ENCODE measurements around the gene GCC2.
"Not testable (repeated sequence)": the region's sequence is repeated elsewhere in the genome, so short reads cannot be mapped to it uniquely, and the experiment has no call there.

The GCC2 gene

GRCh38 chr2:108524688-108525087 lies 75.7 kb downstream of the GCC2 start:
- not testable (repeated sequence) for DNase-seq (ENCODE audit: low spot score)

DNA sequence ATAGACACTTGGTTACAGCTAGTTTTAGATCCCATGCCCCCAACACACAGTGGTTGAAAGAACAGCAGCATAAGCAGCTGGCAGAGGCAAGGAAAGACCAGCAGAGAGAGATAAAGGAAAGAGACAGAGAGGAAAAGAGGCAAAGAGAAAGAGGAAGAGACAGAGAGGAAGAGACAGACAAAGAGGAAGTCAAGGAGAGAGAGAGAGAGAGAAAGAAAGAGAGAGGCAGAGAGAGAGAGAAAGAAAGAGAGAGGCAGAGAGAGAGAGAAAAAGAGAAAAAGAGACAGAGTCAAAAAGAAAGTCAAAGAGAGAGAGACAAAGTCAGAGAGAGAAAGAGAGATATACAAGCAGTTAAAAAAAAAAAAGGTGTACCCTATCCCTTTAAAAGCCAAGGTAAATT lies 76.3 kb downstream of the GCC2 start:
- not testable (repeated sequence) for DNase-seq (ENCODE audit: low spot score)

- no peak for DNase-seq (ENCODE audit: low spot score)
Observed at GRCh38 chr2:108531674-108532055, 82.7 kb downstream of the GCC2 start.

- DNase-seq (ENCODE audit: low spot score) = peak; percentile 77
Observed at GRCh38 chr2:108533832-108534583, 85.0 kb downstream of the GCC2 start, which contains the start of gene LIMS1. Gene LIMS1, plus strand, starts transcription at chr2:108534470. Its CDS starts 93 bp downstream, at chr2:108534563.

GRCh38 chr2:108534584-108535356 lies 85.8 kb downstream of the GCC2 start:
- peak; percentile 29 for DNase-seq (ENCODE audit: low spot score)

DNA sequence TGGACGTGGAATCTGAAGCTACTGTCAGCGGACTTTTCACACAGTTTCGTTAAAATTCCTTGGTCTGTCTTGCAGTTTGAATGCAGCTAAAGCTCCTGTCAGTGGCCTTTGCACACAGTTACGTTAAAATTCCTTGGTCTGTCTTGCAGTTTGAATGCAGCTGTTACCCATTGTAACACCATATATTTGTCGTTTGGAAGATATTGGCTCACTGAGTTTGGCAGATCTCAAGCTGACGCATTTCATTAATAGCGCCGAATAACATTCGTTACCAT lies 86.3 kb downstream of the GCC2 start:
- no peak for DNase-seq (ENCODE audit: low spot score)

GRCh38 chr2:108536133-108536780 lies 87.3 kb downstream of the GCC2 start:
- no peak for DNase-seq (ENCODE audit: low spot score)

DNA sequence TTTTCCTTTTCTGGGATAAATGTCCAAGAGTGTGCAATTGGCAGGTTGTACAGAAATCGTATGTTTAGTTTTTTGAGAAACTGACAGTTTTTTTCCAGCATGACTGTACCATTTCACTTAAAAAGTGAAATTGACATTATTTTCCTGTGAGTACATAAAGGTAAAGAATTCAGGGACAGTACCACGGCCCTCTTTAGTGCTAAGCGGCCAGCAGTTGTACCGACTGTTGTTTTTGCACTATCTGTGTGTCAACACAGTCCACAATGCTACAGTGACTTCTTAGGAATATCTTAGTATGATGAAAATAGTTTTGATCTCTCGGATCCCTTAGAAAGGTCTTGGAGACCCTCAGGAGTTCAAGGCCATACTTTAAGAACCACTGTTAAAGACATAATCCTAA lies 87.9 kb downstream of the GCC2 start:
- DNase-seq (ENCODE audit: low spot score) = no peak

- DNase-seq (ENCODE audit: low spot score) = no peak
Observed at GRCh38 chr2:108538000-108538625, 89.1 kb downstream of the GCC2 start.

GRCh38 chr2:108541451-108541850 lies 92.4 kb downstream of the GCC2 start:
- DNase-seq (ENCODE audit: low spot score) = no peak

GRCh38 chr2:108542071-108542470 lies 93.1 kb downstream of the GCC2 start:
- no peak for DNase-seq (ENCODE audit: low spot score)

DNA sequence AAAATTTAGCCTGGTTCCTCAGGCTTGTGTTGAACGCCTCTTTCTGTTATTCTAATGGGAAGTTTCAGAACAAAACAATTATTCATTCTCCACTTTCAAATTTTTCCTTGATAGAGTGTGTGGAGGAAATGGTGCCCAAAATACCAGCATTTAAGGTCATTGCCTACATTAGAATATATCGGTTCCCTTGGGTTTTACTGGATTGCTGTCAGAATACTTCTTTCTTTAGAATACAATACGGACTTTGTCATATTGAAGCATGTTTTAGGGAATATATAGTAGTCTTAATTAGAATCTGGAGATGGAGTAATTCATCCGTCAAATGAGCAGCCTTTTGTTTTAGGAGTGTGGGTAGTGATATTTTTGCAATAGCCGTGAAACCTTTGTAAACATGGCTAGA lies 98.6 kb downstream of the GCC2 start:
- DNase-seq (ENCODE audit: low spot score) = no peak

- DNase-seq (ENCODE audit: low spot score) = no peak
Observed at GRCh38 chr2:108548208-108549003, 99.4 kb downstream of the GCC2 start.

- DNase-seq (ENCODE audit: low spot score) = no peak
Observed at GRCh38 chr2:108552566-108552965, 103.6 kb downstream of the GCC2 start.

DNA sequence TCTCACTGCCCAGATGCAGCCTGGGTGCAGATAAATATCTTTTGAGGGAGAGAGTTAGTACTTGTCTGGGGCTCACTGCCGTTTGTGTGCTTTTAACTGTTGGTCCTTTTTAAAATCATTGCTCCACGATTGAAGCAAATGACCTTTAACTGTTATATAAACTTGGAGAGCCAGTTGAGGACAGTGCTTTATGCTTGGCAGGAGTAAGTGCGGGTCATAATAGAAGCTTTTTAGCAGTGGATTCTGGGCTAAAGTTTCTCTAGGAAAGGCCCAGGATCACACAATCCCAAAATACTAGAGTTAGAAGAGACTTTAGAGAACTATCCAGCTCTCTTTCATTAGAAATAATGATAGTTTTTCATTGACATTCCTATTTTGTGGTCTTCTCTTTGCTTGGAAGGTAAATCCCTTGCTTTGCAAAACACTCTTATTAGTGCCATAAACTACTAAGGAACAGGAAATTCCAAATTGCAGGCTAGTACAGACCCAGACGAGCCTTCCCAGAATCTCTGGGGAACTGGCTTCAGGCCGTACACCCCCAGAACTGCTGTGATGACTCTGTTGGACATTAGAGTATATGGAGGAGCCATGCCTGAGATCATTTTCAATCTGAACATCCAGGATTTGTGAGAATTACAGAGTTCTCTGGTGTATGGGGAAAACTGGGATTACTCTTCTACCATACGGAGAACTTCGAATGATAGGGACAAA lies 104.4 kb downstream of the GCC2 start:
- DNase-seq (ENCODE audit: low spot score) = no peak

DNA sequence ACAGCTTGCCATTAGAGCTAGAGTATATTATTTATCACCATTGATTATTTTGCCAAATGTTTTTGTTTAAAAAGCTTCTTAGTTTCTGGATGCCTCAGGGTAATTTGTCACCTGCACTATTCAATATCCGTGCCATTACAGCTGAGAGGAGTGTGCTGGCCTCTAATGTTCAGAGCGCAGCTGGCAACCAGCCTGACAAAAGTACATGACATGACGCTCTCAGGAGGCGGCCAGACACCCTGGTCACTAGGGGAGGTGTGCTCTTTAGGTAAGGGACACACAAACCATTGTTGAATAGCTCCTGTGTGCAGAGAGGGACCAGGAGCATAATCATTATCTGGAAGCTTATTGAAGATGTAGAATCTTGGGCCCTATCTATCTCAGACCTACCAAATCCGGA lies 105.5 kb downstream of the GCC2 start:
- no peak for DNase-seq (ENCODE audit: low spot score)

GRCh38 chr2:108555572-108555971 lies 106.6 kb downstream of the GCC2 start:
- DNase-seq (ENCODE audit: low spot score) = no peak

- DNase-seq (ENCODE audit: low spot score) = not testable (repeated sequence)
Observed at GRCh38 chr2:108556581-108556980, 107.6 kb downstream of the GCC2 start.

Measured in HuH-7.5 (cell line).